HEK293 (cell line): Measurements from ENCODE around the gene GET3.

Experiments
- CTCF ChIA-PET: fragments of 350-600 bp; formaldehyde crosslinking; extraction: SDS; loops from one replicate; lab custom pipeline; 2021; ENCODE audit warnings: antibody characterized with exemption; lab: Yijun Ruan, JAX
- POLR2A ChIA-PET: fragments of 300-600 bp; formaldehyde crosslinking; extraction: SDS; loops from one replicate; lab custom pipeline; 2020; ENCODE audit warnings: antibody characterized with exemption, inconsistent platforms; lab: Yijun Ruan, JAX
- H3K27ac ChIP-seq: fragments of 200-500 bp; sonication (Bioruptor generic); 2 replicates; pipeline ENCODE4 v1.5.1; 2014; ENCODE audit warnings: low read depth, low read length, control low read depth, inconsistent platforms; ENCODE audit errors: extremely low read depth
- H3K36me3 ChIP-seq, 2 experiments: fragments of 200-500 bp in 1 of 2; sonication (Bioruptor generic) in 1 of 2; 1 replicate in 1 of 2; 2 replicates in 1 of 2; pipeline ENCODE4 v1.5.1; 2014 to 2017; ENCODE audit warnings: inconsistent platforms in 2 of 2, low read length in 2 of 2; ENCODE audit not compliant: control insufficient read depth in 2 of 2, insufficient read depth in 1 of 2
- H3K4me1 ChIP-seq: fragments of 200-500 bp; sonication (Bioruptor generic); 2 replicates; pipeline ENCODE4 v1.5.1; 2014; ENCODE audit warnings: mild to moderate bottlenecking, low read length, inconsistent platforms; ENCODE audit not compliant: control insufficient read depth, insufficient read depth
- H3K4me3 ChIP-seq: 2 replicates; pipeline ENCODE4 v1.5.1; 2011; ENCODE audit warnings: low read depth, mild to moderate bottlenecking, control low read depth, low read length, moderate library complexity
- H3K9me3 ChIP-seq: fragments of 200-500 bp; sonication (Bioruptor generic); 2 replicates; pipeline ENCODE4 v1.5.1; 2014; ENCODE audit warnings: low read depth, low read length, inconsistent platforms; ENCODE audit not compliant: control insufficient read depth, insufficient read depth
- EGR2 ChIP-seq: fragments of 450-650 bp; formaldehyde crosslinking; IDR thresholded peaks from 2 replicates; pipeline ENCODE4 v1.5.1; 2016; ENCODE audit warnings: low read depth, missing biosample characterization, missing genetic modification characterization
- GLIS1 ChIP-seq: fragments of 450-650 bp; formaldehyde crosslinking; IDR thresholded peaks from 2 replicates; pipeline ENCODE4 v1.5.1; 2016; ENCODE audit warnings: missing biosample characterization, missing genetic modification characterization
- GLIS2 ChIP-seq: fragments of 450-650 bp; formaldehyde crosslinking; IDR thresholded peaks from 2 replicates; pipeline ENCODE4 v1.5.1; 2016; ENCODE audit warnings: missing biosample characterization, missing genetic modification characterization
- KLF8 ChIP-seq: fragments of 450-650 bp; formaldehyde crosslinking; IDR thresholded peaks from 2 replicates; pipeline ENCODE4 v1.5.1; 2016; ENCODE audit warnings: missing biosample characterization, missing genetic modification characterization
- MYNN ChIP-seq: fragments of 450-650 bp; formaldehyde crosslinking; IDR thresholded peaks from 2 replicates; pipeline ENCODE4 v1.5.1; 2016; ENCODE audit warnings: missing biosample characterization, missing genetic modification characterization, borderline replicate concordance
- PRDM1 ChIP-seq: fragments of 450-650 bp; formaldehyde crosslinking; IDR thresholded peaks from 2 replicates; pipeline ENCODE4; 2016; ENCODE audit warnings: missing biosample characterization, missing genetic modification characterization
- SCRT2 ChIP-seq: fragments of 450-650 bp; formaldehyde crosslinking; IDR thresholded peaks from 2 replicates; pipeline ENCODE4 v1.5.1; 2016; ENCODE audit warnings: missing biosample characterization, missing genetic modification characterization
- SP2 ChIP-seq: fragments of 450-650 bp; formaldehyde crosslinking; IDR thresholded peaks from 2 replicates; pipeline ENCODE4 v1.5.1; 2016; ENCODE audit warnings: missing biosample characterization, missing genetic modification characterization
- ZFHX2 ChIP-seq: fragments of 450-650 bp; formaldehyde crosslinking; conservative IDR thresholded peaks from 2 replicates; pipeline ENCODE4 v1.5.1; 2016; ENCODE audit warnings: missing biosample characterization, missing genetic modification characterization
- ZFP69B ChIP-seq: fragments of 450-650 bp; formaldehyde crosslinking; IDR thresholded peaks from 2 replicates; pipeline ENCODE4 v1.5.1; 2016; ENCODE audit warnings: missing biosample characterization, missing genetic modification characterization
- ZIC2 ChIP-seq: fragments of 450-650 bp; formaldehyde crosslinking; IDR thresholded peaks from 2 replicates; pipeline ENCODE4 v1.5.1; 2016; ENCODE audit warnings: missing biosample characterization, missing genetic modification characterization
- ZNF10 ChIP-seq: fragments of 450-650 bp; formaldehyde crosslinking; IDR thresholded peaks from 2 replicates; pipeline ENCODE4 v1.5.1; 2017; ENCODE audit warnings: missing biosample characterization, missing genetic modification characterization
- ZNF169 ChIP-seq: fragments of 450-650 bp; formaldehyde crosslinking; IDR thresholded peaks from 2 replicates; pipeline ENCODE4 v1.5.1; 2016; ENCODE audit warnings: missing biosample characterization, missing genetic modification characterization
- ZNF175 ChIP-seq: fragments of 450-650 bp; formaldehyde crosslinking; IDR thresholded peaks from 2 replicates; pipeline ENCODE4 v1.5.1; 2016; ENCODE audit warnings: missing biosample characterization, missing genetic modification characterization
- ZNF223 ChIP-seq: fragments of 450-650 bp; formaldehyde crosslinking; IDR thresholded peaks from 2 replicates; pipeline ENCODE4 v1.5.1; 2016; ENCODE audit warnings: missing biosample characterization, missing genetic modification characterization
- ZNF311 ChIP-seq: fragments of 450-650 bp; formaldehyde crosslinking; IDR thresholded peaks from 2 replicates; pipeline ENCODE4 v1.5.1; 2017; ENCODE audit warnings: missing biosample characterization, missing genetic modification characterization, borderline replicate concordance
- ZNF394 ChIP-seq: fragments of 450-650 bp; formaldehyde crosslinking; IDR thresholded peaks from 2 replicates; pipeline ENCODE4 v1.5.1; 2016; ENCODE audit warnings: missing biosample characterization, missing genetic modification characterization, mild to moderate bottlenecking, moderate library complexity, borderline replicate concordance
- ZNF426 ChIP-seq: fragments of 450-650 bp; formaldehyde crosslinking; IDR thresholded peaks from 2 replicates; pipeline ENCODE4 v1.5.1; 2017; ENCODE audit warnings: missing biosample characterization, missing genetic modification characterization, mild to moderate bottlenecking, inconsistent platforms, moderate library complexity
- ZNF510 ChIP-seq: fragments of 450-650 bp; formaldehyde crosslinking; IDR thresholded peaks from 2 replicates; pipeline ENCODE4 v1.5.1; 2018; ENCODE audit warnings: mild to moderate bottlenecking, missing genetic modification characterization, missing biosample characterization; ENCODE audit not compliant: insufficient replicate concordance
- ZNF521 ChIP-seq: fragments of 450-650 bp; formaldehyde crosslinking; IDR thresholded peaks from 2 replicates; pipeline ENCODE4 v1.5.1; 2017; ENCODE audit warnings: missing biosample characterization, mild to moderate bottlenecking, missing genetic modification characterization
- ZNF529 ChIP-seq: fragments of 450-650 bp; formaldehyde crosslinking; IDR thresholded peaks from 2 replicates; pipeline ENCODE4 v1.5.1; 2017; ENCODE audit warnings: missing genetic modification characterization, missing biosample characterization; ENCODE audit not compliant: insufficient replicate concordance
- ZNF555 ChIP-seq: fragments of 450-650 bp; formaldehyde crosslinking; conservative IDR thresholded peaks from 2 replicates; pipeline ENCODE4 v1.5.1; 2017; ENCODE audit warnings: missing biosample characterization, mild to moderate bottlenecking, missing genetic modification characterization, inconsistent platforms
- ZNF571 ChIP-seq: fragments of 450-650 bp; formaldehyde crosslinking; IDR thresholded peaks from 2 replicates; pipeline ENCODE4 v1.5.0; 2017; ENCODE audit warnings: missing biosample characterization, missing genetic modification characterization
- ZNF624 ChIP-seq: fragments of 450-650 bp; formaldehyde crosslinking; IDR thresholded peaks from 2 replicates; pipeline ENCODE4 v1.5.1; 2017; ENCODE audit warnings: missing biosample characterization, missing genetic modification characterization
- TF ChIP-seq, protein P1 (sequence below): fragments of 450-650 bp; formaldehyde crosslinking; IDR thresholded peaks from 2 replicates; pipeline ENCODE4 v1.5.1; 2016; ENCODE audit warnings: missing biosample characterization, missing genetic modification characterization
- TF ChIP-seq, protein P2 (sequence below): fragments of 450-650 bp; formaldehyde crosslinking; IDR thresholded peaks from 2 replicates; pipeline ENCODE4 v1.5.1; 2016; ENCODE audit warnings: missing biosample characterization, missing genetic modification characterization
- TF ChIP-seq, protein P3 (sequence below): fragments of 450-650 bp; formaldehyde crosslinking; IDR thresholded peaks from 2 replicates; pipeline ENCODE4 v1.5.1; 2016; ENCODE audit warnings: missing biosample characterization, missing genetic modification characterization
- TF ChIP-seq, protein P4 (sequence below): fragments of 450-650 bp; formaldehyde crosslinking; IDR thresholded peaks from 2 replicates; pipeline ENCODE4 v1.5.1; 2016; ENCODE audit warnings: missing biosample characterization, missing genetic modification characterization, borderline replicate concordance
- TF ChIP-seq, protein P5 (sequence below): fragments of 450-650 bp; formaldehyde crosslinking; IDR thresholded peaks from 2 replicates; pipeline ENCODE4 v1.5.1; 2016; ENCODE audit warnings: missing biosample characterization, missing genetic modification characterization

Gene GET3

DNA sequence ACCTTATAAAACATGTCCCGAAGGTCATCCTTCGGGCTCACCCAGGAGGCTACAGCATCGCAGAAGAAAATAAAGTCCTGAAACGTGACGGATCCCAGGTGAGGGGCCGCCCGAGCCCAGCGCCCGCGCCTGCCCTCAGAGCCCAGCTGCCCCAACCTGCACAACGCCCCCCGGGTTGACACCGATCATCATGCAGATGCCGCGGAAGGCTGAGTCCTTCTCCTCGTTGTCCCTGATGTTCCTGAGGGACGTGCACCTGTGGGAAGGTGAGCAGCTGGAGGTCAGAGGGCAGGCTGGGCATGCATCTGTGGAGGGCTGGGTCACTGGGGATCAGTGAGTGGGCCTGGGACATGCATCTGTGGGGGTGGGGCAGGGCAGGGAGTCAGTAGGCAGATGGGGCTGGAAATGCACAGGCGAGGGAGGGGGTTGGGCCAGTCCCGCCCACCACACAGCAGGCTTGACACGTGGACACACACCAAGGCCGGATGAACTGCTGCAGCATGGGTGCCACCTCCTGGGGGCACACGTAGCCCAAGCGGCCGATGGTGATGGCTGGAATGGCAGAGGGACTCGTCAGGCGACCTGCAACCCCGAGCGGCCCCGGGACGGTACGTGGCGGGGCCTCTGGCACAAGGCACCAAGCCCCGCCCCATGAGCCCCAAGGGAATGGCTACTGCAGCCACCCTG, 35.6 kb upstream of the GET3 start (continued):
- TF ChIP-seq GLIS2 (tag by site-specific recombination) = no peak
- TF ChIP-seq EGR2 (tag by site-specific recombination) = peak; percentile 79
- TF ChIP-seq ZNF555 (tag by site-specific recombination) = no peak
- TF ChIP-seq ZFHX2 = peak; percentile 64
- TF ChIP-seq ZNF169 (tag by site-specific recombination) = no peak
- TF ChIP-seq, protein P1, sequence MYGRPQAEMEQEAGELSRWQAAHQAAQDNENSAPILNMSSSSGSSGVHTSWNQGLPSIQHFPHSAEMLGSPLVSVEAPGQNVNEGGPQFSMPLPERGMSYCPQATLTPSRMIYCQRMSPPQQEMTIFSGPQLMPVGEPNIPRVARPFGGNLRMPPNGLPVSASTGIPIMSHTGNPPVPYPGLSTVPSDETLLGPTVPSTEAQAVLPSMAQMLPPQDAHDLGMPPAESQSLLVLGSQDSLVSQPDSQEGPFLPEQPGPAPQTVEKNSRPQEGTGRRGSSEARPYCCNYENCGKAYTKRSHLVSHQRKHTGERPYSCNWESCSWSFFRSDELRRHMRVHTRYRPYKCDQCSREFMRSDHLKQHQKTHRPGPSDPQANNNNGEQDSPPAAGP (tag by site-specific recombination) = no peak
- no peak for TF ChIP-seq ZNF529 (tag by site-specific recombination)
- no peak for TF ChIP-seq ZNF10 (tag by site-specific recombination)
- TF ChIP-seq, protein P2, sequence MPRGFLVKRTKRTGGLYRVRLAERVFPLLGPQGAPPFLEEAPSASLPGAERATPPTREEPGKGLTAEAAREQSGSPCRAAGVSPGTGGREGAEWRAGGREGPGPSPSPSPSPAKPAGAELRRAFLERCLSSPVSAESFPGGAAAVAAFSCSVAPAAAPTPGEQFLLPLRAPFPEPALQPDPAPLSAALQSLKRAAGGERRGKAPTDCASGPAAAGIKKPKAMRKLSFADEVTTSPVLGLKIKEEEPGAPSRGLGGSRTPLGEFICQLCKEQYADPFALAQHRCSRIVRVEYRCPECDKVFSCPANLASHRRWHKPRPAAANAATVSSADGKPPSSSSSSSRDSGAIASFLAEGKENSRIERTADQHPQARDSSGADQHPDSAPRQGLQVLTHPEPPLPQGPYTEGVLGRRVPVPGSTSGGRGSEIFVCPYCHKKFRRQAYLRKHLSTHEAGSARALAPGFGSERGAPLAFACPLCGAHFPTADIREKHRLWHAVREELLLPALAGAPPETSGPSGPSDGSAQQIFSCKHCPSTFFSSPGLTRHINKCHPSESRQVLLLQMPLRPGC (tag by site-specific recombination) = no peak
- TF ChIP-seq, protein P3, sequence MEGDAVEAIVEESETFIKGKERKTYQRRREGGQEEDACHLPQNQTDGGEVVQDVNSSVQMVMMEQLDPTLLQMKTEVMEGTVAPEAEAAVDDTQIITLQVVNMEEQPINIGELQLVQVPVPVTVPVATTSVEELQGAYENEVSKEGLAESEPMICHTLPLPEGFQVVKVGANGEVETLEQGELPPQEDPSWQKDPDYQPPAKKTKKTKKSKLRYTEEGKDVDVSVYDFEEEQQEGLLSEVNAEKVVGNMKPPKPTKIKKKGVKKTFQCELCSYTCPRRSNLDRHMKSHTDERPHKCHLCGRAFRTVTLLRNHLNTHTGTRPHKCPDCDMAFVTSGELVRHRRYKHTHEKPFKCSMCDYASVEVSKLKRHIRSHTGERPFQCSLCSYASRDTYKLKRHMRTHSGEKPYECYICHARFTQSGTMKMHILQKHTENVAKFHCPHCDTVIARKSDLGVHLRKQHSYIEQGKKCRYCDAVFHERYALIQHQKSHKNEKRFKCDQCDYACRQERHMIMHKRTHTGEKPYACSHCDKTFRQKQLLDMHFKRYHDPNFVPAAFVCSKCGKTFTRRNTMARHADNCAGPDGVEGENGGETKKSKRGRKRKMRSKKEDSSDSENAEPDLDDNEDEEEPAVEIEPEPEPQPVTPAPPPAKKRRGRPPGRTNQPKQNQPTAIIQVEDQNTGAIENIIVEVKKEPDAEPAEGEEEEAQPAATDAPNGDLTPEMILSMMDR (tag by site-specific recombination) = no peak
- no peak for TF ChIP-seq ZNF394 (tag by site-specific recombination)
- peak; percentile 44; the same call in 1 of the 2 replicates for TF ChIP-seq SP2
- TF ChIP-seq ZFP69B (tag by site-specific recombination) = no peak
- TF ChIP-seq SCRT2 = no peak
- TF ChIP-seq KLF8 (tag by site-specific recombination) = peak; percentile 42; the same call in 1 of the 2 replicates
- no peak for TF ChIP-seq ZNF521 (tag by site-specific recombination)
- TF ChIP-seq ZNF175 (tag by site-specific recombination) = no peak
- TF ChIP-seq ZNF624 (tag by site-specific recombination) = no peak
- TF ChIP-seq MYNN (tag by site-specific recombination) = no peak
- no peak for TF ChIP-seq ZNF311 (tag by site-specific recombination)

DNA sequence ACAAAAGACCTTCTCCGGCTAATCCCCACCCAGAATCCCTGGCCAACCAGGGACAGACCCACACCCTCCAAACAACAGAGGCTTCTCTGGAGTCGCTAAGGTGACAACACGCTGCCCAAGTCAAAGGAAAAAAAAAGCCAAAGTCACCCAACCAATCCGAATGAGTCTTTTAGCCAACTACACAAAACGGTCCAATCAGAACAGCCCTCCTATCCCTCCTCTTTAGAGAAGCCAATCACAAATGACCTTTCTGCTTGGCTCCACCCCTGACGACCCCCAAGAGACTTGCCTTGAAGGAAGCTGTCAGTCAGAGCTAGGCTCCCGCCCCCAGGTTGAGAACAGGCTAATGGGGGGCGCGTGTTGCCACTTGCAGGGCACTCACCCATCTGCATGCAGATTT, 34.3 kb upstream of the GET3 start:
- no peaks in the 10 kb centered on the region for H3K4me1 ChIP-seq
- H3K4me3 ChIP-seq = no peak overlapping the region
- peaks cover 49 to 94% of the 10 kb centered on the region in 2 experiments for H3K36me3 ChIP-seq
- H3K9me3 ChIP-seq = no peaks in the 10 kb centered on the region
- H3K27ac ChIP-seq = no peak overlapping the region
- ChIA-PET CTCF (interaction anchor here (1.0 kb wide), 1 partner anchor 54 kb away, joined by 3 read pairs; no protein-coding TSS in a partner anchor), POLR2A (interaction anchor here (0.5 to 1.4 kb wide), 3 partner anchors 20 to 1420 kb away, joined by 3 to 16 read pairs (median 4); no protein-coding TSS in a partner anchor)
- TF ChIP-seq ZNF571 (tag by site-specific recombination) (no peak), ZNF223 (tag by site-specific recombination) (no peak), GLIS1 (peak; percentile 45; the same call in 1 of the 2 replicates), ZNF426 (no peak), PRDM1 (no peak), SP2 (peak; percentile 72), ZNF510 (tag by site-specific recombination) (no peak), ZIC2 (no peak)
- TF ChIP-seq, protein P4, sequence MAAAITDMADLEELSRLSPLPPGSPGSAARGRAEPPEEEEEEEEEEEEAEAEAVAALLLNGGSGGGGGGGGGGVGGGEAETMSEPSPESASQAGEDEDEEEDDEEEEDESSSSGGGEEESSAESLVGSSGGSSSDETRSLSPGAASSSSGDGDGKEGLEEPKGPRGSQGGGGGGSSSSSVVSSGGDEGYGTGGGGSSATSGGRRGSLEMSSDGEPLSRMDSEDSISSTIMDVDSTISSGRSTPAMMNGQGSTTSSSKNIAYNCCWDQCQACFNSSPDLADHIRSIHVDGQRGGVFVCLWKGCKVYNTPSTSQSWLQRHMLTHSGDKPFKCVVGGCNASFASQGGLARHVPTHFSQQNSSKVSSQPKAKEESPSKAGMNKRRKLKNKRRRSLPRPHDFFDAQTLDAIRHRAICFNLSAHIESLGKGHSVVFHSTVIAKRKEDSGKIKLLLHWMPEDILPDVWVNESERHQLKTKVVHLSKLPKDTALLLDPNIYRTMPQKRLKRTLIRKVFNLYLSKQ (tag by site-specific recombination) = no peak
- TF ChIP-seq, protein P5, sequence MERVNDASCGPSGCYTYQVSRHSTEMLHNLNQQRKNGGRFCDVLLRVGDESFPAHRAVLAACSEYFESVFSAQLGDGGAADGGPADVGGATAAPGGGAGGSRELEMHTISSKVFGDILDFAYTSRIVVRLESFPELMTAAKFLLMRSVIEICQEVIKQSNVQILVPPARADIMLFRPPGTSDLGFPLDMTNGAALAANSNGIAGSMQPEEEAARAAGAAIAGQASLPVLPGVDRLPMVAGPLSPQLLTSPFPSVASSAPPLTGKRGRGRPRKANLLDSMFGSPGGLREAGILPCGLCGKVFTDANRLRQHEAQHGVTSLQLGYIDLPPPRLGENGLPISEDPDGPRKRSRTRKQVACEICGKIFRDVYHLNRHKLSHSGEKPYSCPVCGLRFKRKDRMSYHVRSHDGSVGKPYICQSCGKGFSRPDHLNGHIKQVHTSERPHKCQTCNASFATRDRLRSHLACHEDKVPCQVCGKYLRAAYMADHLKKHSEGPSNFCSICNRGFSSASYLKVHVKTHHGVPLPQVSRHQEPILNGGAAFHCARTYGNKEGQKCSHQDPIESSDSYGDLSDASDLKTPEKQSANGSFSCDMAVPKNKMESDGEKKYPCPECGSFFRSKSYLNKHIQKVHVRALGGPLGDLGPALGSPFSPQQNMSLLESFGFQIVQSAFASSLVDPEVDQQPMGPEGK (tag by site-specific recombination) = peak; percentile 22; the same call in 1 of the 2 replicates
